ENCODE results near the gene RAB41. TPM values are rescaled to one million over a fixed set of nuclear protein-coding genes. Genes with fewer than 3 reads are reported as not detected.

Gene RAB41
- total and polyA plus RNA-seq, 2 of the 13 experiments (the other 11 are each of a cell fraction or from before 2014, with no cell fraction given): not detected

- TF ChIP-seq TP53 (CRISPR knock-in tag; conservative IDR thresholded peaks at IDR 0.05) (no peak), ZBTB25 (CRISPR knock-in tag; IDR thresholded peaks at IDR 0.05) (no peak), GABPA (IDR thresholded peaks at IDR 0.05; ENCODE audit: low read depth, low read length) (peak; percentile 81), GABPA (CRISPR knock-in tag; IDR thresholded peaks at IDR 0.05; ENCODE audit: low read depth) (peak; percentile 90), ZNF484 (CRISPR knock-in tag; IDR thresholded peaks at IDR 0.05; ENCODE audit: borderline replicate concordance, low read depth) (no peak), SETDB1 (CRISPR knock-in tag; IDR thresholded peaks at IDR 0.05; ENCODE audit: borderline replicate concordance) (no peak), HNRNPK (IDR thresholded peaks at IDR 0.05; ENCODE audit: low read depth, low read length, poor library complexity, severe bottlenecking) (no peak), ZNF230 (CRISPR knock-in tag; IDR thresholded peaks at IDR 0.05) (no peak), RXRB (CRISPR knock-in tag; IDR thresholded peaks at IDR 0.05; ENCODE audit: borderline replicate concordance) (no peak), MAZ (IDR thresholded peaks at IDR 0.05; ENCODE audit: borderline replicate concordance, low read depth, low read length) (no peak), MAZ (CRISPR knock-in tag; IDR thresholded peaks at IDR 0.05; ENCODE audit: low read depth) (peak; percentile 29; the same call in 1 of the 2 replicates), ZNF280B (CRISPR knock-in tag; IDR thresholded peaks at IDR 0.05; ENCODE audit: borderline replicate concordance) (no peak), ZFAT (CRISPR knock-in tag; conservative IDR thresholded peaks at IDR 0.05) (no peak), TEF (CRISPR knock-in tag; IDR thresholded peaks at IDR 0.05) (no peak), ASH2L (IDR thresholded peaks at IDR 0.05; ENCODE audit: insufficient read length, low read depth, low read length) (no peak), SRSF9 (IDR thresholded peaks at IDR 0.05; ENCODE audit: borderline replicate concordance, insufficient read depth, low read depth, low read length, poor library complexity, severe bottlenecking) (no peak), FOXA3 (CRISPR knock-in tag; IDR thresholded peaks at IDR 0.05) (no peak)
- TF ChIP-seq, protein P1, sequence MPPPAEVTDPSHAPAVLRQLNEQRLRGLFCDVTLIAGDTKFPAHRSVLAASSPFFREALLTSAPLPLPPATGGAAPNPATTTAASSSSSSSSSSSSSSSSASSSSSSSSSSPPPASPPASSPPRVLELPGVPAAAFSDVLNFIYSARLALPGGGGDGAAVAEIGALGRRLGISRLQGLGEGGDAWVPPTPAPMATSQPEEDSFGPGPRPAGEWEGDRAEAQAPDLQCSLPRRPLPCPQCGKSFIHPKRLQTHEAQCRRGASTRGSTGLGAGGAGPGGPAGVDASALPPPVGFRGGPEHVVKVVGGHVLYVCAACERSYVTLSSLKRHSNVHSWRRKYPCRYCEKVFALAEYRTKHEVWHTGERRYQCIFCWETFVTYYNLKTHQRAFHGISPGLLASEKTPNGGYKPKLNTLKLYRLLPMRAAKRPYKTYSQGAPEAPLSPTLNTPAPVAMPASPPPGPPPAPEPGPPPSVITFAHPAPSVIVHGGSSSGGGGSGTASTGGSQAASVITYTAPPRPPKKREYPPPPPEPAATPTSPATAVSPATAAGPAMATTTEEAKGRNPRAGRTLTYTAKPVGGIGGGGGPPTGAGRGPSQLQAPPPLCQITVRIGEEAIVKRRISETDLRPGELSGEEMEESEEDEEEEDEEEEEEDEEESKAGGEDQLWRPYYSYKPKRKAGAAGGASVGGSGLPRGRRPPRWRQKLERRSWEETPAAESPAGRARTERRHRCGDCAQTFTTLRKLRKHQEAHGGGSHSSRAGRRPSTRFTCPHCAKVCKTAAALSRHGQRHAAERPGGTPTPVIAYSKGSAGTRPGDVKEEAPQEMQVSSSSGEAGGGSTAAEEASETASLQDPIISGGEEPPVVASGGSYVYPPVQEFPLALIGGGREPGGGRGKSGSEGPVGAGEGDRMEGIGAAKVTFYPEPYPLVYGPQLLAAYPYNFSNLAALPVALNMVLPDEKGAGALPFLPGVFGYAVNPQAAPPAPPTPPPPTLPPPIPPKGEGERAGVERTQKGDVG (CRISPR knock-in tag; IDR thresholded peaks at IDR 0.05; ENCODE audit: borderline replicate concordance): no peak
- TF ChIP-seq, protein P2, sequence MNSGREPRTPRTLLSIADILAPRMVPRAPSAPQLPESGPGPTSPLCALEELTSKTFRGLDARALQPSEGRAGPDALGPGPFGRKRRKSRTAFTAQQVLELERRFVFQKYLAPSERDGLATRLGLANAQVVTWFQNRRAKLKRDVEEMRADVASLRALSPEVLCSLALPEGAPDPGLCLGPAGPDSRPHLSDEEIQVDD (CRISPR knock-in tag; IDR thresholded peaks at IDR 0.05; ENCODE audit: borderline replicate concordance): no peak
These were observed 8.1 kb downstream of the RAB41 start, which contains the start of the genes KIF4A and PDZD11 (continued) for GRCh38 chrX:70289793-70290770.
